ENCODE results near the gene NRXN3. TPM values are rescaled to one million over a fixed set of nuclear protein-coding genes. Genes with fewer than 3 reads are reported as not detected.

Gene NRXN3
- total and polyA plus RNA-seq, 2 donors (not counting 1 experiment from before 2014, with no cell fraction given) = not detected

- Histone ChIP-seq H4K20me1 (ENCODE audit: control insufficient read depth, insufficient read depth, low read length, poor library complexity, severe bottlenecking) (no peaks in the 10 kb centered on the region), H3K4me2 (replicated peaks; ENCODE audit: low read depth, low read length, poor library complexity, severe bottlenecking) (no peak overlapping the region), H3K9ac (ENCODE audit: low read length) (no peak overlapping the region), H3K27ac (ENCODE audit: low read length in 2 of 2) (no peak overlapping the region), H3K79me2 (ENCODE audit: control insufficient read depth, insufficient read depth, low read length) (no peaks in the 10 kb centered on the region), H3K4me1 (ENCODE audit: control insufficient read depth in 2 of 2, insufficient read depth in 2 of 2, low read length in 2 of 2) (no peaks in the 10 kb centered on the region), H3K27me3 (replicated peaks in 1 of 4; ENCODE audit: control extremely low read depth in 1 of 4, control insufficient read depth in 3 of 4, insufficient read depth in 4 of 4, low read length in 3 of 4) (no peaks in the 10 kb centered on the region), H3K36me3 (replicated peaks in 1 of 2; ENCODE audit: control extremely low read depth in 1 of 2, control insufficient read depth in 1 of 2, extremely low read depth in 1 of 2, insufficient read depth in 2 of 2, low read length in 1 of 2) (no peaks in the 10 kb centered on the region), H3K9me3 (ENCODE audit: control extremely low read depth in 1 of 3, control insufficient read depth in 2 of 3, insufficient read depth in 1 of 3, low read length in 2 of 3) (no peaks in the 10 kb centered on the region), H2AFZ (ENCODE audit: insufficient read depth, low read depth, low read length, poor library complexity, severe bottlenecking) (no peak overlapping the region), H3K4me3 (ENCODE audit: control extremely low read depth in 1 of 5, extremely low read depth in 1 of 5, insufficient read depth in 1 of 5, low read depth in 2 of 5, low read length in 4 of 5) (no peak overlapping the region)
- ATAC-seq (ENCODE audit: low read depth) = no peak
- 100% methylated on average over 2 of the region's 3 CpGs for WGBS (ENCODE audit: insufficient coverage)
- ChIA-PET CTCF (no interaction called here), POLR2A (no interaction called here)
- DNase-seq = no peak
- TF ChIP-seq CTCF (IDR thresholded peaks at IDR 0.05) = no peak
- no peak for TF ChIP-seq EZH2 (IDR thresholded peaks at IDR 0.05; ENCODE audit: borderline replicate concordance, insufficient read depth, low read depth, low read length, poor library complexity, severe bottlenecking)
- Mint-ChIP-seq H3K27ac (no peak overlapping the region), H3K4me3 (no peak overlapping the region), H3K27me3 (no peaks in the 10 kb centered on the region), H3K9me3 (ENCODE audit: insufficient read depth) (no peaks in the 10 kb centered on the region), H3K4me1 (no peaks in the 10 kb centered on the region)
- intact Hi-C loops (cut with micrococcal nuclease) = no loop called here
Observed at GRCh38 chr14:78248501-78249090, 78.4 kb downstream of the NRXN3 start.

GRCh38 chr14:78251308-78251707 is 81.1 kb downstream of the NRXN3 start:
- TF ChIP-seq EZH2 (IDR thresholded peaks at IDR 0.05; ENCODE audit: borderline replicate concordance, insufficient read depth, low read depth, low read length, poor library complexity, severe bottlenecking) (no peak), CTCF (IDR thresholded peaks at IDR 0.05) (no peak)
- DNase-seq (no peak), ATAC-seq (ENCODE audit: low read depth) (no peak)
- Mint-ChIP-seq H3K4me1 (no peaks in the 10 kb centered on the region), H3K4me3 (no peak overlapping the region), H3K27ac (no peak overlapping the region), H3K9me3 (ENCODE audit: insufficient read depth) (no peaks in the 10 kb centered on the region), H3K27me3 (no peaks in the 10 kb centered on the region)
- no CpG with 5 or more reads among the region's 5 CpGs for WGBS (ENCODE audit: insufficient coverage)
- Histone ChIP-seq H3K9me3 (ENCODE audit: control extremely low read depth in 1 of 3, control insufficient read depth in 2 of 3, insufficient read depth in 1 of 3, low read length in 2 of 3) (no peaks in the 10 kb centered on the region), H4K20me1 (ENCODE audit: control insufficient read depth, insufficient read depth, low read length, poor library complexity, severe bottlenecking) (no peaks in the 10 kb centered on the region), H3K36me3 (replicated peaks in 1 of 2; ENCODE audit: control extremely low read depth in 1 of 2, control insufficient read depth in 1 of 2, extremely low read depth in 1 of 2, insufficient read depth in 2 of 2, low read length in 1 of 2) (no peaks in the 10 kb centered on the region), H3K4me2 (replicated peaks; ENCODE audit: low read depth, low read length, poor library complexity, severe bottlenecking) (no peak overlapping the region), H3K4me3 (ENCODE audit: control extremely low read depth in 1 of 5, extremely low read depth in 1 of 5, insufficient read depth in 1 of 5, low read depth in 2 of 5, low read length in 4 of 5) (no peak overlapping the region), H3K4me1 (ENCODE audit: control insufficient read depth in 2 of 2, insufficient read depth in 2 of 2, low read length in 2 of 2) (no peaks in the 10 kb centered on the region), H3K27me3 (replicated peaks in 1 of 4; ENCODE audit: control extremely low read depth in 1 of 4, control insufficient read depth in 3 of 4, insufficient read depth in 4 of 4, low read length in 3 of 4) (no peaks in the 10 kb centered on the region), H3K79me2 (ENCODE audit: control insufficient read depth, insufficient read depth, low read length) (no peaks in the 10 kb centered on the region), H2AFZ (ENCODE audit: insufficient read depth, low read depth, low read length, poor library complexity, severe bottlenecking) (no peak overlapping the region), H3K9ac (ENCODE audit: low read length) (no peak overlapping the region), H3K27ac (ENCODE audit: low read length in 2 of 2) (no peak overlapping the region)
- intact Hi-C loops (cut with micrococcal nuclease) = no loop called here
- ChIA-PET CTCF (no interaction called here), POLR2A (no interaction called here)
